BE2C (cell line): ENCODE results near the gene DYSF.
"Not testable (repeated sequence)": the region's sequence is repeated elsewhere in the genome, so short reads cannot be mapped to it uniquely, and the experiment has no call there.

ENCODE experiments used
- DNase-seq: peaks from one replicate; pipeline ENCODE4 v3.0.0-alpha.2; 2020
- H3K27me3 ChIP-seq: fragments of 250-450 bp; sonication (Bioruptor Pico); 2 replicates; pipeline ENCODE4 v1.5.1; 2020; ENCODE audit warnings: mild to moderate bottlenecking
- H3K36me3 ChIP-seq: fragments of 250-450 bp; sonication (Bioruptor Pico); 2 replicates; pipeline ENCODE4 v1.5.1; 2020; ENCODE audit warnings: mild to moderate bottlenecking
- H3K4me1 ChIP-seq: fragments of 250-450 bp; sonication (Bioruptor Pico); 2 replicates; pipeline ENCODE4 v1.5.1; 2020
- H3K4me3 ChIP-seq: 2 replicates; pipeline ENCODE4 v1.5.1; 2011; ENCODE audit warnings: low read depth, low read length
- H3K9me3 ChIP-seq: fragments of 250-450 bp; sonication (Bioruptor Pico); 2 replicates; pipeline ENCODE4 v1.5.1; 2020
- CTCF ChIP-seq: IDR thresholded peaks from 2 replicates; pipeline ENCODE4 v1.5.1; 2012; ENCODE audit warnings: mild to moderate bottlenecking, low read depth, low read length

Gene DYSF

GRCh38 chr2:71655498-71655897 is 202.1 kb downstream of the DYSF start:
- no peaks in the 10 kb centered on the region for H3K4me1 ChIP-seq
- H3K4me3 ChIP-seq = no peak overlapping the region
- no peaks in the 10 kb centered on the region for H3K9me3 ChIP-seq
- no peak for DNase-seq
- no peaks in the 10 kb centered on the region for H3K27me3 ChIP-seq
- no peaks in the 10 kb centered on the region for H3K36me3 ChIP-seq
- TF ChIP-seq CTCF = no peak

- H3K27me3 ChIP-seq, H3K4me3 ChIP-seq, DNase-seq, H3K36me3 ChIP-seq, H3K4me1 ChIP-seq, H3K9me3 ChIP-seq: not testable (repeated sequence)
Observed at GRCh38 chr2:71658256-71658655, 204.9 kb downstream of the DYSF start.

- Histone ChIP-seq H3K9me3 (no peaks in the 10 kb centered on the region), H3K4me3 (no peak overlapping the region), H3K4me1 (no peaks in the 10 kb centered on the region), H3K36me3 (no peaks in the 10 kb centered on the region), H3K27me3 (no peaks in the 10 kb centered on the region)
- DNase-seq = no peak
- no peak for TF ChIP-seq CTCF
Observed at GRCh38 chr2:71658771-71659170, 205.4 kb downstream of the DYSF start.

- Histone ChIP-seq H3K27me3 (no peaks in the 10 kb centered on the region), H3K36me3 (no peaks in the 10 kb centered on the region), H3K9me3 (no peaks in the 10 kb centered on the region), H3K4me3 (no peak overlapping the region), H3K4me1 (no peaks in the 10 kb centered on the region)
- DNase-seq = no peak
- TF ChIP-seq CTCF = no peak
Observed at GRCh38 chr2:71659868-71660518, 206.6 kb downstream of the DYSF start.

- no peak for TF ChIP-seq CTCF
- DNase-seq = no peak
- Histone ChIP-seq H3K4me1 (no peaks in the 10 kb centered on the region), H3K4me3 (no peak overlapping the region), H3K9me3 (no peaks in the 10 kb centered on the region), H3K36me3 (no peaks in the 10 kb centered on the region), H3K27me3 (no peaks in the 10 kb centered on the region)
Observed at GRCh38 chr2:71661782-71662181, 208.4 kb downstream of the DYSF start.

GRCh38 chr2:71662665-71663394 is 209.5 kb downstream of the DYSF start:
- Histone ChIP-seq H3K4me3 (no peak overlapping the region), H3K36me3 (no peaks in the 10 kb centered on the region), H3K27me3 (no peaks in the 10 kb centered on the region), H3K9me3 (no peaks in the 10 kb centered on the region), H3K4me1 (no peaks in the 10 kb centered on the region)
- TF ChIP-seq CTCF = no peak
- no peak for DNase-seq
